HEK293T (cell line): ENCODE data around the gene ZNF600.

Source experiments
- BHLHE40 ChIP-seq: fragments of 450-650 bp; IDR thresholded peaks from 2 replicates; pipeline ENCODE4 v1.6.1; 2016; ENCODE audit warnings: mild to moderate bottlenecking, moderate library complexity, borderline replicate concordance
- ELF4 ChIP-seq: fragments of 450-650 bp; IDR thresholded peaks from 2 replicates; pipeline ENCODE4 v1.6.1; 2017; ENCODE audit warnings: antibody characterized with exemption
- FOXA1 ChIP-seq: fragments of 450-650 bp; IDR thresholded peaks from 2 replicates; pipeline ENCODE4 v1.6.1; 2016; ENCODE audit warnings: mild to moderate bottlenecking
- FOXK2 ChIP-seq: fragments of 450-650 bp; IDR thresholded peaks from 2 replicates; pipeline ENCODE4 v1.6.1; 2016; ENCODE audit warnings: mild to moderate bottlenecking
- FOXM1 ChIP-seq: fragments of 450-650 bp; IDR thresholded peaks from 2 replicates; pipeline ENCODE4 v1.6.1; 2017; ENCODE audit warnings: mild to moderate bottlenecking, borderline replicate concordance
- L3MBTL2 ChIP-seq: fragments of 450-650 bp; conservative IDR thresholded peaks from 2 replicates; pipeline ENCODE4 v1.6.1; 2016; ENCODE audit warnings: mild to moderate bottlenecking
- LEF1 ChIP-seq: fragments of 450-650 bp; IDR thresholded peaks from 2 replicates; pipeline ENCODE4 v1.6.1; 2017; ENCODE audit warnings: mild to moderate bottlenecking, borderline replicate concordance
- NFRKB ChIP-seq: fragments of 450-650 bp; IDR thresholded peaks from 2 replicates; pipeline ENCODE4 v1.6.1; 2016; ENCODE audit warnings: mild to moderate bottlenecking, moderate library complexity
- PKNOX1 ChIP-seq: fragments of 450-650 bp; IDR thresholded peaks from 2 replicates; pipeline ENCODE4 v1.6.1; 2016
- SP1 ChIP-seq: fragments of 450-650 bp; IDR thresholded peaks from 2 replicates; pipeline ENCODE4 v1.6.1; 2017
- SUZ12 ChIP-seq: fragments of 450-650 bp; IDR thresholded peaks from 2 replicates; pipeline ENCODE4 v1.6.1; 2016; ENCODE audit warnings: mild to moderate bottlenecking
- TARDBP ChIP-seq: fragments of 450-650 bp; IDR thresholded peaks from 2 replicates; pipeline ENCODE4 v1.6.1; 2016

GRCh38 chr19:52749780-52750179, 36.8 kb downstream of the ZNF600 start:
- no peak for TF ChIP-seq SUZ12
- TF ChIP-seq FOXM1, result no peak
- no peak for TF ChIP-seq BHLHE40
- no peak for TF ChIP-seq SP1
- TF ChIP-seq ELF4, result no peak
- no peak for TF ChIP-seq LEF1
- TF ChIP-seq TARDBP, result no peak
- TF ChIP-seq L3MBTL2, result no peak
- TF ChIP-seq FOXK2, result no peak
- no peak for TF ChIP-seq FOXA1
- TF ChIP-seq PKNOX1, result no peak
- no peak for TF ChIP-seq NFRKB
